Activated naive CD4-positive, alpha-beta T cell treated with anti-CD3 and anti-CD28 coated beads for 36 hours (primary cell): ENCODE measurements around the gene DAAM2. TPM values are rescaled to one million over a fixed set of nuclear protein-coding genes. Genes with fewer than 3 reads are reported as not detected.

Source experiments
- CTCF ChIA-PET: fragments of 350-600 bp; sonication (Branson Sonifier 250); formaldehyde crosslinking; loops from one replicate; lab custom pipeline; 2021; ENCODE audit warnings: antibody characterized with exemption; lab: Charles Lee
- DNase-seq: peaks from one replicate; pipeline ENCODE4 v3.0.0-alpha.2; 2020
- H3K27ac Mint-ChIP-seq: one replicate; pipeline ENCODE4 v1.8.0; 2021; ENCODE audit warnings: mild to moderate bottlenecking, mixed read lengths
- H3K27me3 Mint-ChIP-seq: one replicate; pipeline ENCODE4 v1.8.0; 2021; ENCODE audit warnings: low read depth, mixed read lengths
- H3K36me3 Mint-ChIP-seq: one replicate; pipeline ENCODE4 v1.8.0; 2021; ENCODE audit warnings: low read depth, mixed read lengths
- H3K4me1 Mint-ChIP-seq: one replicate; pipeline ENCODE4 v1.8.0; 2021; ENCODE audit warnings: low read depth, mixed read lengths
- H3K4me3 Mint-ChIP-seq: one replicate; pipeline ENCODE4 v1.8.0; 2021; ENCODE audit warnings: mild to moderate bottlenecking, moderate library complexity, mixed read lengths
- H3K9me3 Mint-ChIP-seq: one replicate; pipeline ENCODE4 v1.8.0; 2021; ENCODE audit warnings: mixed read lengths
- intact Hi-C: fragments of 100-400 bp; cut with micrococcal nuclease; formaldehyde crosslinking; loops from one replicate; pipeline ENCODE4 v1.15.1; 2023
- total RNA-seq, 2 experiments: library from RNA; stranded (reverse); gene quantifications; one replicate each; pipeline ENCODE4 v1.2.3, GENCODE V29; 2021

DAAM2 gene
- total RNA-seq, 2 experiments from 2014 or later: not detected

- H3K36me3 Mint-ChIP-seq: no peaks in the 10 kb centered on the region
- DNase-seq: no peak
- intact Hi-C loops: no loop called here
- no peaks in the 10 kb centered on the region for H3K9me3 Mint-ChIP-seq
- no peaks in the 10 kb centered on the region for H3K27me3 Mint-ChIP-seq
- no peaks in the 10 kb centered on the region for H3K4me1 Mint-ChIP-seq
- CTCF ChIA-PET: no interaction called here
- H3K4me3 Mint-ChIP-seq: no peak overlapping the region
- H3K27ac Mint-ChIP-seq: no peak overlapping the region
These were observed 31.0 kb downstream of the DAAM2 start for GRCh38 chr6:39822846-39823815.

GRCh38 chr6:39824030-39824926 is 32.1 kb downstream of the DAAM2 start:
- no peak for DNase-seq
- Mint-ChIP-seq H3K36me3 (no peaks in the 10 kb centered on the region), H3K27ac (no peak overlapping the region), H3K4me3 (no peak overlapping the region), H3K9me3 (no peaks in the 10 kb centered on the region), H3K27me3 (no peaks in the 10 kb centered on the region), H3K4me1 (no peaks in the 10 kb centered on the region)
- CTCF ChIA-PET: interaction anchor here (0.6 kb wide), 1 partner anchor 461 kb away, joined by 3 read pairs; no protein-coding TSS in a partner anchor
- intact Hi-C loops: no loop called here

GRCh38 chr6:39829331-39829730 is 37.2 kb downstream of the DAAM2 start:
- CTCF ChIA-PET: no interaction called here
- H3K4me3 Mint-ChIP-seq: no peak overlapping the region
- DNase-seq: no peak
- intact Hi-C loops: no loop called here
- H3K4me1 Mint-ChIP-seq: no peaks in the 10 kb centered on the region
- H3K27ac Mint-ChIP-seq: no peak overlapping the region
- no peaks in the 10 kb centered on the region for H3K36me3 Mint-ChIP-seq
- H3K27me3 Mint-ChIP-seq: no peaks in the 10 kb centered on the region
- H3K9me3 Mint-ChIP-seq: no peaks in the 10 kb centered on the region

GRCh38 chr6:39830444-39830843 is 38.3 kb downstream of the DAAM2 start:
- CTCF ChIA-PET: no interaction called here
- H3K27me3 Mint-ChIP-seq: peaks cover 7% of the 10 kb centered on the region

GRCh38 chr6:39831701-39832100 is 39.5 kb downstream of the DAAM2 start:
- H3K4me1 Mint-ChIP-seq: no peaks in the 10 kb centered on the region
- H3K27me3 Mint-ChIP-seq: peaks cover 8% of the 10 kb centered on the region
- no peak for DNase-seq
- H3K27ac Mint-ChIP-seq: no peak overlapping the region
- no peaks in the 10 kb centered on the region for H3K9me3 Mint-ChIP-seq
- intact Hi-C loops: no loop called here
- no peak overlapping the region for H3K4me3 Mint-ChIP-seq
- CTCF ChIA-PET: no interaction called here
- H3K36me3 Mint-ChIP-seq: no peaks in the 10 kb centered on the region

More at GRCh38 chr6:39830444-39830843, 38.3 kb downstream of the DAAM2 start:
- H3K9me3 Mint-ChIP-seq: no peaks in the 10 kb centered on the region
- intact Hi-C loops: no loop called here
- H3K4me3 Mint-ChIP-seq: no peak overlapping the region
- no peaks in the 10 kb centered on the region for H3K36me3 Mint-ChIP-seq
- no peak for DNase-seq
- H3K27ac Mint-ChIP-seq: no peak overlapping the region
- no peaks in the 10 kb centered on the region for H3K4me1 Mint-ChIP-seq

GRCh38 chr6:39834278-39834677 is 42.1 kb downstream of the DAAM2 start:
- intact Hi-C loops: no loop called here
- H3K9me3 Mint-ChIP-seq: no peaks in the 10 kb centered on the region
- peaks cover 13% of the 10 kb centered on the region for H3K27me3 Mint-ChIP-seq
- no peak overlapping the region for H3K27ac Mint-ChIP-seq
- no peaks in the 10 kb centered on the region for H3K36me3 Mint-ChIP-seq
- CTCF ChIA-PET: no interaction called here
- no peak for DNase-seq
- no peaks in the 10 kb centered on the region for H3K4me1 Mint-ChIP-seq
- no peak overlapping the region for H3K4me3 Mint-ChIP-seq

GRCh38 chr6:39834866-39835265 is 42.7 kb downstream of the DAAM2 start:
- H3K36me3 Mint-ChIP-seq: no peaks in the 10 kb centered on the region
- no peak overlapping the region for H3K4me3 Mint-ChIP-seq
- CTCF ChIA-PET: no interaction called here
- H3K4me1 Mint-ChIP-seq: no peaks in the 10 kb centered on the region
- no peak for DNase-seq
- H3K27me3 Mint-ChIP-seq: peaks cover 13% of the 10 kb centered on the region
- intact Hi-C loops: no loop called here
- no peak overlapping the region for H3K27ac Mint-ChIP-seq
- H3K9me3 Mint-ChIP-seq: no peaks in the 10 kb centered on the region

GRCh38 chr6:39835821-39836295 is 43.7 kb downstream of the DAAM2 start:
- Mint-ChIP-seq H3K27me3 (peaks cover 21% of the 10 kb centered on the region), H3K27ac (no peak overlapping the region), H3K4me3 (no peak overlapping the region), H3K9me3 (no peaks in the 10 kb centered on the region), H3K36me3 (no peaks in the 10 kb centered on the region), H3K4me1 (no peaks in the 10 kb centered on the region)
- no peak for DNase-seq
- CTCF ChIA-PET: no interaction called here
- intact Hi-C loops: no loop called here

GRCh38 chr6:39836606-39837005 is 44.4 kb downstream of the DAAM2 start:
- H3K36me3 Mint-ChIP-seq: no peaks in the 10 kb centered on the region
- no peaks in the 10 kb centered on the region for H3K4me1 Mint-ChIP-seq
- CTCF ChIA-PET: no interaction called here
- H3K27me3 Mint-ChIP-seq: peaks cover 21% of the 10 kb centered on the region
- H3K9me3 Mint-ChIP-seq: no peaks in the 10 kb centered on the region
- intact Hi-C loops: no loop called here
- no peak for DNase-seq
- no peak overlapping the region for H3K4me3 Mint-ChIP-seq
- H3K27ac Mint-ChIP-seq: no peak overlapping the region

- Mint-ChIP-seq H3K9me3 (no peaks in the 10 kb centered on the region), H3K27me3 (peaks cover 21% of the 10 kb centered on the region), H3K27ac (no peak overlapping the region), H3K36me3 (no peaks in the 10 kb centered on the region), H3K4me1 (no peaks in the 10 kb centered on the region), H3K4me3 (no peak overlapping the region)
- no peak for DNase-seq
- CTCF ChIA-PET: no interaction called here
- intact Hi-C loops: no loop called here
These were observed 47.3 kb downstream of the DAAM2 start for GRCh38 chr6:39839445-39839844.

- Mint-ChIP-seq H3K4me3 (no peak overlapping the region), H3K9me3 (no peaks in the 10 kb centered on the region), H3K36me3 (no peaks in the 10 kb centered on the region), H3K4me1 (no peaks in the 10 kb centered on the region), H3K27ac (no peak overlapping the region), H3K27me3 (peaks cover 13% of the 10 kb centered on the region)
- intact Hi-C loops: no loop called here
- DNase-seq: no peak
- CTCF ChIA-PET: no interaction called here
These were observed 48.6 kb downstream of the DAAM2 start for GRCh38 chr6:39840781-39841180.

GRCh38 chr6:39841291-39841690 is 49.1 kb downstream of the DAAM2 start:
- DNase-seq: no peak
- Mint-ChIP-seq H3K4me3 (no peak overlapping the region), H3K4me1 (no peaks in the 10 kb centered on the region), H3K36me3 (no peaks in the 10 kb centered on the region), H3K27ac (no peak overlapping the region), H3K9me3 (no peaks in the 10 kb centered on the region), H3K27me3 (peaks cover 13% of the 10 kb centered on the region)
- intact Hi-C loops: no loop called here
- CTCF ChIA-PET: no interaction called here
